HFFc6 (cell line): ENCODE results near the gene COTL1. TPM values are rescaled to one million over a fixed set of nuclear protein-coding genes. Genes with fewer than 3 reads are reported as not detected.

Experiments used
- DNase-seq: peaks from one replicate; pipeline ENCODE4 v3.0.0-alpha.2; 2018
- H3K27ac Mint-ChIP-seq: 2 replicates; pipeline ENCODE4 v1.8.0; 2020; ENCODE audit warnings: mild to moderate bottlenecking, mixed read lengths
- H3K27me3 Mint-ChIP-seq: 2 replicates; pipeline ENCODE4 v1.8.0; 2021; ENCODE audit warnings: mild to moderate bottlenecking, moderate library complexity, mixed read lengths; ENCODE audit not compliant: insufficient read depth
- H3K36me3 Mint-ChIP-seq: 2 replicates; pipeline ENCODE4 v1.8.0; 2021; ENCODE audit warnings: low read depth, mixed read lengths
- H3K4me1 Mint-ChIP-seq: 2 replicates; pipeline ENCODE4 v1.8.0; 2020; ENCODE audit warnings: low read depth, mixed read lengths
- H3K4me3 Mint-ChIP-seq: 2 replicates; pipeline ENCODE4 v1.8.0; 2020; ENCODE audit warnings: mild to moderate bottlenecking, moderate library complexity, mixed read lengths
- H3K9me3 Mint-ChIP-seq: 2 replicates; pipeline ENCODE4 v1.8.0; 2020; ENCODE audit warnings: mild to moderate bottlenecking, mixed read lengths
- CTCF ChIP-seq: fragments of 200-600 bp; sonication (generic); IDR thresholded peaks from 2 replicates; pipeline ENCODE4 v1.5.0; 2021; ENCODE audit warnings: antibody characterized with exemption, mild to moderate bottlenecking
- total RNA-seq, 6 experiments: library from RNA; stranded (reverse); fragmentation: NEBNext Ultra II Directional; extraction: Animal tissue kit (Norgen Biotek cat#: 25700); gene quantifications; 2 replicates in 1 of 6; 3 replicates in 5 of 6; pipeline ENCODE4 v1.2.3, GENCODE V29; 2021

Gene COTL1
- total RNA-seq, 6 experiments from 2014 or later, result 580 to 681 (median 632) TPM

- no peak for DNase-seq
- Mint-ChIP-seq H3K27me3 (peaks cover 3% of the 10 kb centered on the region), H3K36me3 (no peaks in the 10 kb centered on the region), H3K4me3 (no peak overlapping the region), H3K27ac (no peak overlapping the region), H3K9me3 (no peaks in the 10 kb centered on the region), H3K4me1 (peaks cover 10% of the 10 kb centered on the region)
- TF ChIP-seq CTCF, result no peak
These were observed 68.7 kb downstream of the COTL1 start for GRCh38 chr16:84548971-84549844.

DNA sequence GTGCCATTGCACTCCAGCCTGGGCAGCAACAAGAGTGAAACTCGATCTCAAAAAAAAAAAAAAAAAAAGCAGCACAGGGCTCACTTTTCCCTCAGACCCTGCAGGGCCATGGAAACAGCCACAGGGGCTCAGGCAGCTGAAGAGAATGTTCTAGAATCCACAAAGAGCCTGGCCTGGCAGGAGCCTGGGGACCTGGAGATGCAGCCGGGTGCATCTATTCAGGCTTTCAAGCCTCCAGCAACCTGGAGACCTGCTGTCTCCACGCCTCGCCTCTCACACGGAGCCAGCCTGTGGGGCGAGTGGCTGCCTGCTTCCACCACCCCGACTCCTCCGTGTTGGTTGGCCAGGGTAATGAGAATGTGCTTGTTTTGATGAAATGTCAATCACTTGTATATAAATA is 69.4 kb downstream of the COTL1 start:
- Mint-ChIP-seq H3K4me3 (no peak overlapping the region), H3K27me3 (peaks cover 3% of the 10 kb centered on the region), H3K27ac (no peak overlapping the region), H3K4me1 (peaks cover 17% of the 10 kb centered on the region), H3K9me3 (no peaks in the 10 kb centered on the region), H3K36me3 (no peaks in the 10 kb centered on the region)
- DNase-seq, result no peak
- no peak for TF ChIP-seq CTCF

DNA sequence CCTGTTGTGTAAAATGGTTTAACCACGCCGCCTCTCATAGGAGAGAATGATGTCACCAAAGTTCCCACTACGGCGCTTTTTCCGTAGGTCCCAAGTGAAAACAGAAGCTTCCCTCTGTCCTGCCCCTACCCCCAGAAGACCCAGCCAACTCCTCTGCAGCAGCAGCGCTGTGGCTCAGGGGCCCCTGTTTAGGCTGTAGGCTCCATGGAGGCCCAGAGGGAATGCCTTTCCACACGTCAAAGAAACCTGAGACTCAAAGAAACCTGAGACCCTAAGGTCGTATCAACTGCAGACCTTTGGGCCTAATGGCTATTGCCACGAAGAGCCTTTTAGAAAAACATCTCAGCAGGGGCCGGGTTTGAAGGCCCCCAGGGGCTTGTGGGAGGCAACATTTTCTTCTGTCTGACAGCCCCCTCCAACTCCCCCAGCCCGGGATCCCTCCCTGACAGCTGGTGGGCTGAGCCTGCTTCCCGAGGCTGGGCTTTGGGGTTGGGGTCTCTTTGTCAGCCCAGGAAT is 70.3 kb downstream of the COTL1 start:
- no peak for DNase-seq

DNA sequence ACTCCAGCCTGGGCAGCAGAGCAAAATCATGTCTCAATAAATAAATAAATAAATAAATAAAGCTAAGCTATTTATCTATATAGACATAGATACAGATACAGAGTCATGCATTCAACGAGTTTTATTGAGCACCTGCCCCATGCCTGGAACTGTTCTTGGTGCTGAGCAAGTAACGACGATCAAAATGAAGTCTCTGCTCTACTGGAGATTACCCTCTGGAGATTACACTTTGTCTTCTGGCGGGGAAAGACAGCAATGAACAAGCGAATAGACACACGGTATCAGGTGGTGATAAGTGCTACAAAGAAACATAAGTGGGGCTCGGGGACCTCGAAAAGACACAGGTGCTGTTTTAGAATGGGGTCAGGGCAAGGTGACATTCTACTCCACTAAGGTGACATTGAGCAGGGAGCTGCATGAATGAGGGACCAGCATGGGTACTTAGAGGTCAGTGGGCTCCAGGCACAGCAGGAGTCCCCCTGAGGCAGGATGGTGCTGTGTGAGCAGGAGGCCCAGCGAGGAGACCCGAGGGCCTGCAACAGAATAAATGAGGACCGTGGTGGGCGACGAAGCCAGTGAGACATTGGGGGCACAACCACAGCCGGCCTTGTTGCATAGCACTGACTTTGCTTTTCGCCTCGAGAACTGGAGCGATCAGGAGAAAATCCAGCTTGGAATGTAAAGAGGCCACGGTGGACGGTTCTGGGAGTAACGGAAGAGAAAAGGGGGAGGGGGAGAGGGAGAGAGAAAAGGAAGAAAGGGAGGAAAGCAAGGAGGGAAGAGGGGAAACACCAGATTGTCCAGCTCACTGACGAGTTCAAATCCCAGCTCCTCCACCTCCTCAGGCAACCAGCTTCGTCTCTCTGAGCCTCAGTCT is 71.0 kb downstream of the COTL1 start:
- Mint-ChIP-seq H3K27me3 (peaks cover 2% of the 10 kb centered on the region), H3K36me3 (no peaks in the 10 kb centered on the region), H3K9me3 (no peaks in the 10 kb centered on the region), H3K27ac (no peak overlapping the region), H3K4me3 (no peak overlapping the region), H3K4me1 (peaks cover 25% of the 10 kb centered on the region)
- no peak for TF ChIP-seq CTCF
- DNase-seq, result no peak

More for the DNA sequence above, 70.3 kb downstream of the COTL1 start:
- H3K4me1 Mint-ChIP-seq, result peaks cover 18% of the 10 kb centered on the region
- no peak overlapping the region for H3K27ac Mint-ChIP-seq
- no peak for TF ChIP-seq CTCF
- no peaks in the 10 kb centered on the region for H3K9me3 Mint-ChIP-seq
- no peaks in the 10 kb centered on the region for H3K36me3 Mint-ChIP-seq
- no peak overlapping the region for H3K4me3 Mint-ChIP-seq
- H3K27me3 Mint-ChIP-seq, result peaks cover 2% of the 10 kb centered on the region

DNA sequence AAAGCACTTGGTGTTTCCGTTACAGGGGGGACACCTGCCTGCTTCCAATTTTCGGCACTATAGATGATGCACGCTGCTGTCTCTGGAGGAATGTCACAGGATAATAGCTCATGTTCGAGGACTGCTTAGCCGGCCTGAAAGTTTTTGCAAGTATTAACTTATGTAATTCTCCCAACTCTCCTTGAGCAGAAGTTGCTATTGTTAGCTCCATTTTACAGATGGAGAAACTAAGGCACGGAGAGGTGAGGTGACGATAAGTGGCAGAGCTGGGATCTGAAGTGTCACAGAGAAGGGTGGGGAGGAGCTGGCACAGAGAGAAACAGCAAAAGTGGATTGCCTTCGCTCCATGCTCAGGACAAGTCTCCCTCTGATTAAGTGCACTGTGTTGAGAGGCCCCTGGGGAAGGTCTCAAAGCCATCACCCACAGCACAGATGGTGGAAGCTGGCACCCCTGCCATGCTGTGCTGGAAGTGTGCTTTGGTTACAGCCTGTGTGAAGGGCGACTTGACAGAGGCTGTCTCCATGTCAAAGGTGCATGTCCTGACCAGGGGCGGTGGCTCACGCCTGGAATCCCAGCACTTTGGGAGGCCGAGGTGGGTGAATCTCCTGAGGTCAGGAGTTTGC is 72.7 kb downstream of the COTL1 start:
- no peak overlapping the region for H3K27ac Mint-ChIP-seq

More for the DNA sequence above, 72.7 kb downstream of the COTL1 start:
- no peak for DNase-seq
- no peaks in the 10 kb centered on the region for H3K36me3 Mint-ChIP-seq
- peaks cover 28% of the 10 kb centered on the region for H3K4me1 Mint-ChIP-seq
- no peak overlapping the region for H3K4me3 Mint-ChIP-seq
- peaks cover 2% of the 10 kb centered on the region; the same call in 1 of the 2 replicates for H3K27me3 Mint-ChIP-seq
- TF ChIP-seq CTCF, result no peak
- no peaks in the 10 kb centered on the region for H3K9me3 Mint-ChIP-seq
